ENCODE results near the gene SLC41A3. TPM values are rescaled to one million over a fixed set of nuclear protein-coding genes. Genes with fewer than 3 reads are reported as not detected.

The SLC41A3 gene
- polyA plus RNA-seq, 2 of the 4 experiments (the other 2 are of a cell fraction), result 18.9 to 24.2 TPM

DNA sequence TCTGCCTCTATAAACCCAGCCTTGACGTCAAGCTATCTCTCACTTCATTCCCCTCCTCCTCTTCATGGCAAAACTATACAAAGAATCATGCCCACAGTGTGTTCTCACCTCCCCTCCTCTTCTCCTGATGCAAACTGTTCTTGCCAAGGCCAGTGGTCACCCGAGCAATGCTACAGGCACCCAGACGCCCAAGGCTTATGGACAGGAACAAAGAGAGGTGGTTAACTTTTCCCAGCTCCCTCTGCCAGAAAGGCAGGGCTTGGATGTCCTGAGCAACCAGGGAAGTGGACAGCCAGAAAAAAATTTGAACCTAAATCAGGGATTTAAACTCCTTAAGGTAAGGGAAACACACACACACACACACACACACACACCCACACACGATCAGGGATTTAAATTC, 5.1 kb downstream of the SLC41A3 start:
- no peak for FAIRE-seq
- no peak overlapping the region for H3K4me3 ChIP-seq
- TF ChIP-seq FOSB (CRISPR knock-in tag; IDR thresholded peaks at IDR 0.05) (no peak), POLR2AphosphoS2 (conservative IDR thresholded peaks at IDR 0.05; ENCODE audit: low read length) (no peak), CBX2 (IDR thresholded peaks at IDR 0.05; ENCODE audit: borderline replicate concordance, low read depth) (no peak)
- ChIA-PET POLR2A (no interaction called here), CTCF (no interaction called here)
- H3K27ac ChIP-seq, result no peak overlapping the region
- no peak for ATAC-seq
- WGBS (ENCODE audit: missing lambda C conversion rate), result 80% methylated on average over 4 of the region's 4 CpGs
- no peak for DNase-seq (ENCODE audit: low read depth in 1 of 2, low spot score in 1 of 2)
- no peaks in the 10 kb centered on the region for H3K9me3 ChIP-seq
- H3K4me1 ChIP-seq, result peaks cover 13% of the 10 kb centered on the region
- no peak overlapping the region for H3K4me2 ChIP-seq

GRCh38 chr3:126077754-126078153, 6.2 kb downstream of the SLC41A3 start:
- ATAC-seq, result no peak
- Histone ChIP-seq H3K27ac (no peak overlapping the region), H3K4me1 (peaks cover 8% of the 10 kb centered on the region; the same call in 2 of the 3 replicates), H3K9me3 (no peaks in the 10 kb centered on the region), H3K4me2 (no peak overlapping the region), H3K4me3 (no peak overlapping the region)
- TF ChIP-seq MAFK (IDR thresholded peaks at IDR 0.05; ENCODE audit: partially characterized antibody) (no peak), EP300 (IDR thresholded peaks at IDR 0.05) (no peak), SMC3 (IDR thresholded peaks at IDR 0.05) (no peak), NPAS2 (CRISPR knock-in tag; IDR thresholded peaks at IDR 0.05; ENCODE audit: borderline replicate concordance) (no peak), TFCP2L1 (CRISPR knock-in tag; IDR thresholded peaks at IDR 0.05) (no peak), FOSL2 (IDR thresholded peaks at IDR 0.05) (no peak), FOSL2 (CRISPR knock-in tag; IDR thresholded peaks at IDR 0.05) (no peak), ZFP36 (IDR thresholded peaks at IDR 0.05; ENCODE audit: borderline replicate concordance, partially characterized antibody) (no peak), NFE2L2 (conservative IDR thresholded peaks at IDR 0.05; ENCODE audit: low read length) (no peak), KDM5A (IDR thresholded peaks at IDR 0.05) (no peak), HOXA7 (CRISPR knock-in tag; IDR thresholded peaks at IDR 0.05) (no peak), SREBF2 (IDR thresholded peaks at IDR 0.05) (no peak), CBX2 (IDR thresholded peaks at IDR 0.05; ENCODE audit: borderline replicate concordance, low read depth) (no peak), RARB (CRISPR knock-in tag; IDR thresholded peaks at IDR 0.05) (no peak), EHF (CRISPR knock-in tag; IDR thresholded peaks at IDR 0.05) (no peak), NR3C1 (IDR thresholded peaks at IDR 0.05) (no peak)
- TF ChIP-seq, protein P1, sequence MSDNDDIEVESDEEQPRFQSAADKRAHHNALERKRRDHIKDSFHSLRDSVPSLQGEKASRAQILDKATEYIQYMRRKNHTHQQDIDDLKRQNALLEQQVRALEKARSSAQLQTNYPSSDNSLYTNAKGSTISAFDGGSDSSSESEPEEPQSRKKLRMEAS (IDR thresholded peaks at IDR 0.05), result no peak
- no peak for DNase-seq (ENCODE audit: low read depth in 1 of 2, low spot score in 1 of 2)
- ChIA-PET CTCF (no interaction called here), POLR2A (no interaction called here)
- no peak for FAIRE-seq
- WGBS (ENCODE audit: missing lambda C conversion rate), result 94% methylated on average over 8 of the region's 11 CpGs

DNA sequence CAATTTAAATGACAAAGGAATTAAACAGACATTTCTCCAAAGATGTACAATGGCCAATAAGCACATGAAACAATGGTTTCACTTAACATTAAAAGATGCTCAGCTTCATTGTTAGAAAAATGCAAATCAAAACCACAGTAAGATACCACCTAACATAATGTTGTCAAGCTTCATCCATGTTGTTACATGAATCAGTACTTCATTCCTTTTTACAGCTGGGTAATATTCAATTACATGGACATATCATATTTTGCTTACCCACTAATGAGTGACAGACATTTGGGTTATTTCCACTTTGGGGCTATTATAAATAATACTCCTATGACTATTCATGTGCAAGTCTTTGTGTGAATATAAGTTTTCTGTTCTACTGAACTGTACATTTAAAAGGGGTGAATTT, 7.8 kb downstream of the SLC41A3 start:
- no peaks in the 10 kb centered on the region for H3K9me3 ChIP-seq
- ATAC-seq (no peak), FAIRE-seq (no peak), DNase-seq (ENCODE audit: low read depth in 1 of 2, low spot score in 1 of 2) (no peak)
- CTCF ChIA-PET, result no interaction called here
- H3K4me1 ChIP-seq, result no peaks in the 10 kb centered on the region
- no peak overlapping the region for H3K27ac ChIP-seq
- no peak overlapping the region for H3K4me3 ChIP-seq
- POLR2A ChIA-PET, result no interaction called here
- no peak for TF ChIP-seq NR3C1 (IDR thresholded peaks at IDR 0.05)
- no peak for TF ChIP-seq ESRRA (IDR thresholded peaks at IDR 0.05; ENCODE audit: borderline replicate concordance, low read length)
- TF ChIP-seq, protein P2, sequence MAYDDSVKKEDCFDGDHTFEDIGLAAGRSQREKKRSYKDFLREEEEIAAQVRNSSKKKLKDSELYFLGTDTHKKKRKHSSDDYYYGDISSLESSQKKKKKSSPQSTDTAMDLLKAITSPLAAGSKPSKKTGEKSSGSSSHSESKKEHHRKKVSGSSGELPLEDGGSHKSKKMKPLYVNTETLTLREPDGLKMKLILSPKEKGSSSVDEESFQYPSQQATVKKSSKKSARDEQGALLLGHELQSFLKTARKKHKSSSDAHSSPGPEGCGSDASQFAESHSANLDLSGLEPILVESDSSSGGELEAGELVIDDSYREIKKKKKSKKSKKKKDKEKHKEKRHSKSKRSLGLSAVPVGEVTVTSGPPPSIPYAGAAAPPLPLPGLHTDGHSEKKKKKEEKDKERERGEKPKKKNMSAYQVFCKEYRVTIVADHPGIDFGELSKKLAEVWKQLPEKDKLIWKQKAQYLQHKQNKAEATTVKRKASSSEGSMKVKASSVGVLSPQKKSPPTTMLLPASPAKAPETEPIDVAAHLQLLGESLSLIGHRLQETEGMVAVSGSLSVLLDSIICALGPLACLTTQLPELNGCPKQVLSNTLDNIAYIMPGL (CRISPR knock-in tag; IDR thresholded peaks at IDR 0.05; ENCODE audit: borderline replicate concordance), result no peak
- TF ChIP-seq MYC (IDR thresholded peaks at IDR 0.05; ENCODE audit: borderline replicate concordance, low read length), result no peak
- TF ChIP-seq, protein P3, sequence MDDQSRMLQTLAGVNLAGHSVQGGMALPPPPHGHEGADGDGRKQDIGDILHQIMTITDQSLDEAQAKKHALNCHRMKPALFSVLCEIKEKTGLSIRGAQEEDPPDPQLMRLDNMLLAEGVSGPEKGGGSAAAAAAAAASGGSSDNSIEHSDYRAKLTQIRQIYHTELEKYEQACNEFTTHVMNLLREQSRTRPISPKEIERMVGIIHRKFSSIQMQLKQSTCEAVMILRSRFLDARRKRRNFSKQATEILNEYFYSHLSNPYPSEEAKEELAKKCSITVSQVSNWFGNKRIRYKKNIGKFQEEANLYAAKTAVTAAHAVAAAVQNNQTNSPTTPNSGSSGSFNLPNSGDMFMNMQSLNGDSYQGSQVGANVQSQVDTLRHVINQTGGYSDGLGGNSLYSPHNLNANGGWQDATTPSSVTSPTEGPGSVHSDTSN (IDR thresholded peaks at IDR 0.05), result no peak
- TF ChIP-seq SREBF2 (IDR thresholded peaks at IDR 0.05), result no peak
- TF ChIP-seq HOXA7 (CRISPR knock-in tag; IDR thresholded peaks at IDR 0.05), result no peak
- no peak for TF ChIP-seq BCL3 (IDR thresholded peaks at IDR 0.05)
- no peak for TF ChIP-seq MAZ (IDR thresholded peaks at IDR 0.05; ENCODE audit: borderline replicate concordance, low read depth, low read length)
- TF ChIP-seq BHLHE40 (IDR thresholded peaks at IDR 0.05; ENCODE audit: low read depth, low read length), result no peak
- TF ChIP-seq EHF (CRISPR knock-in tag; IDR thresholded peaks at IDR 0.05), result no peak
- TF ChIP-seq TFCP2L1 (CRISPR knock-in tag; IDR thresholded peaks at IDR 0.05), result no peak
- TF ChIP-seq RCOR1 (IDR thresholded peaks at IDR 0.05; ENCODE audit: low read depth, low read length), result no peak
- no peak for TF ChIP-seq MAFK (IDR thresholded peaks at IDR 0.05; ENCODE audit: partially characterized antibody)
- TF ChIP-seq RFX5 (IDR thresholded peaks at IDR 0.05), result no peak
- TF ChIP-seq USF2 (IDR thresholded peaks at IDR 0.05), result no peak
- no peak for TF ChIP-seq JUN (IDR thresholded peaks at IDR 0.05)
- TF ChIP-seq ZNF302 (CRISPR knock-in tag; IDR thresholded peaks at IDR 0.05), result no peak
- TF ChIP-seq TP53 (CRISPR knock-in tag; IDR thresholded peaks at IDR 0.05), result no peak
- no peak overlapping the region for H3K4me2 ChIP-seq
